GM23338 (cell line): ENCODE data around the gene BECN2. TPM values are rescaled to one million over a fixed set of nuclear protein-coding genes. Genes with fewer than 3 reads are reported as not detected.

Source experiments
- ATAC-seq: fragments of 200-7000 bp; cut with Tn5 transposase; 3 replicates; pipeline ENCODE4 v1.9.1; 2020
- DNase-seq: peaks from one replicate; pipeline ENCODE4 v3.0.0-alpha.2; 2015; ENCODE audit warnings: low spot score
- H2AFZ ChIP-seq: fragments of 200-600 bp; sonication (generic); 2 replicates; pipeline ENCODE4 v1.8.0; 2016; ENCODE audit warnings: antibody characterized with exemption, mild to moderate bottlenecking, moderate library complexity
- H3F3A ChIP-seq: fragments of 200-600 bp; sonication (generic); replicated peaks from 2 replicates; pipeline ENCODE4 v1.8.0; 2017; ENCODE audit warnings: antibody characterized with exemption, mixed run types, low read depth
- H3K27ac ChIP-seq: fragments of 200-600 bp; sonication (generic); 2 replicates; pipeline ENCODE4 v1.6.1; 2016; ENCODE audit warnings: low read depth
- H3K27me3 ChIP-seq: fragments of 200-600 bp; sonication (generic); 2 replicates; pipeline ENCODE4 v1.8.0; 2016; ENCODE audit warnings: mild to moderate bottlenecking, mixed run types, moderate library complexity; ENCODE audit not compliant: insufficient read depth
- H3K36me3 ChIP-seq: fragments of 200-600 bp; sonication (generic); 2 replicates; pipeline ENCODE4 v1.8.0; 2016; ENCODE audit warnings: mild to moderate bottlenecking; ENCODE audit not compliant: insufficient read depth
- H3K4me1 ChIP-seq: fragments of 200-600 bp; sonication (generic); 2 replicates; pipeline ENCODE4 v1.8.0; 2016; ENCODE audit warnings: mild to moderate bottlenecking, moderate library complexity; ENCODE audit not compliant: insufficient read depth
- H3K4me2 ChIP-seq: fragments of 200-600 bp; sonication (generic); 2 replicates; pipeline ENCODE4 v1.7.1; 2017; ENCODE audit warnings: mixed run types
- H3K4me3 ChIP-seq: fragments of 200-600 bp; sonication (generic); 2 replicates; pipeline ENCODE4 v1.6.1; 2016; ENCODE audit warnings: mixed run types
- H3K79me2 ChIP-seq: fragments of 200-600 bp; sonication (generic); replicated peaks from 2 replicates; pipeline ENCODE4 v1.8.0; 2017; ENCODE audit warnings: mild to moderate bottlenecking; ENCODE audit not compliant: insufficient read depth
- H3K9me2 ChIP-seq: fragments of 200-600 bp; sonication (generic); 2 replicates; pipeline ENCODE4 v1.8.0; 2017; ENCODE audit not compliant: insufficient read depth
- H4K20me1 ChIP-seq: fragments of 200-600 bp; sonication (generic); replicated peaks from 2 replicates; pipeline ENCODE4 v1.8.0; 2017; ENCODE audit warnings: mild to moderate bottlenecking; ENCODE audit not compliant: insufficient read depth
- H3K27ac Mint-ChIP-seq: 2 replicates; pipeline ENCODE4 v1.8.0; 2020; ENCODE audit warnings: inconsistent platforms, mild to moderate bottlenecking, moderate library complexity, mixed read lengths
- H3K27me3 Mint-ChIP-seq: 3 replicates; pipeline ENCODE4 v1.8.0; 2022; ENCODE audit warnings: low read depth, mild to moderate bottlenecking, moderate library complexity, mixed read lengths, inconsistent platforms; ENCODE audit not compliant: insufficient read depth, poor library complexity
- H3K36me3 Mint-ChIP-seq: 3 replicates; pipeline ENCODE4 v1.8.0; 2021; ENCODE audit warnings: low read depth, mild to moderate bottlenecking, inconsistent platforms, moderate library complexity, mixed read lengths
- H3K4me1 Mint-ChIP-seq: 3 replicates; pipeline ENCODE4 v1.8.0; 2020; ENCODE audit warnings: mild to moderate bottlenecking, inconsistent platforms, mixed read lengths
- H3K4me3 Mint-ChIP-seq: 3 replicates; pipeline ENCODE4 v1.8.0; 2021; ENCODE audit warnings: moderate library complexity, mild to moderate bottlenecking, inconsistent platforms, mixed read lengths
- H3K9me3 Mint-ChIP-seq: 3 replicates; pipeline ENCODE4 v1.8.0; 2020; ENCODE audit warnings: moderate library complexity, mild to moderate bottlenecking, inconsistent platforms, mixed read lengths
- CREB1 ChIP-seq: fragments of 250-450 bp; sonication (Bioruptor Pico); IDR thresholded peaks from 2 replicates; pipeline ENCODE4 v1.5.0; 2020; ENCODE audit warnings: low read depth, mild to moderate bottlenecking, moderate library complexity
- EZH2 ChIP-seq: fragments of 200-600 bp; sonication (generic); IDR thresholded peaks from one replicate; pipeline ENCODE4 v1.8.0; 2017; ENCODE audit warnings: antibody characterized with exemption, mild to moderate bottlenecking, low read depth; ENCODE audit not compliant: unreplicated experiment
- EZH2phosphoT487 ChIP-seq: fragments of 200-600 bp; sonication (generic); IDR thresholded peaks from one replicate; pipeline ENCODE4 v1.8.1; 2018; ENCODE audit warnings: antibody characterized with exemption; ENCODE audit not compliant: unreplicated experiment
- JUNB ChIP-seq: IDR thresholded peaks from one replicate; pipeline ENCODE4 v1.6.1; 2016; ENCODE audit warnings: antibody characterized with exemption; ENCODE audit not compliant: unreplicated experiment
- NANOG ChIP-seq: IDR thresholded peaks from 2 replicates; pipeline ENCODE4 v1.6.1; 2016; ENCODE audit warnings: antibody characterized with exemption, borderline replicate concordance
- POLR2AphosphoS5 ChIP-seq: IDR thresholded peaks from 2 replicates; pipeline ENCODE4 v1.6.1; 2016; ENCODE audit warnings: antibody characterized with exemption, low read depth
- STAT1 ChIP-seq: IDR thresholded peaks from one replicate; pipeline ENCODE4 v1.6.1; 2016; ENCODE audit warnings: antibody characterized with exemption; ENCODE audit not compliant: unreplicated experiment
- ZNF114 ChIP-seq: fragments of 250-450 bp; sonication (Bioruptor Pico); IDR thresholded peaks from 2 replicates; pipeline ENCODE4 v1.5.0; 2020; ENCODE audit warnings: mild to moderate bottlenecking, moderate library complexity
- ZNF331 ChIP-seq: fragments of 250-450 bp; sonication (Bioruptor Pico); IDR thresholded peaks from 2 replicates; pipeline ENCODE4 v1.5.0; 2020; ENCODE audit warnings: low read depth, mild to moderate bottlenecking, moderate library complexity
- polyA plus RNA-seq: library from polyadenylated mRNA; unstranded; fragments of >200 nt; fragmentation: Nextera tagmentation; extraction: Ambion mirVana; gene quantifications from 2 replicates; pipeline ENCODE4 v1.2.1, GENCODE V29; 2016
- total RNA-seq: library from RNA; depleted of rRNA; stranded (reverse); fragments of >200 nt; shearing (Covaris generic); gene quantifications from 2 replicates; pipeline ENCODE4 v1.2.3, GENCODE V29; 2014
- TF ChIP-seq, protein P1 (sequence below), 2 experiments: fragments of 200-600 bp in 1 of 2; sonication (generic) in 1 of 2; conservative IDR thresholded peaks; 2 replicates each; pipeline versions ENCODE4 v1.5.1 to v1.6.1; 2016 to 2017; ENCODE audit warnings: antibody characterized with exemption in 2 of 2, low read depth in 2 of 2, mild to moderate bottlenecking in 2 of 2, moderate library complexity in 1 of 2
- TF ChIP-seq, protein P2 (sequence below): IDR thresholded peaks from one replicate; pipeline ENCODE4 v1.6.1; 2018; ENCODE audit warnings: antibody characterized with exemption; ENCODE audit not compliant: unreplicated experiment
- TF ChIP-seq, protein P3 (sequence below): fragments of 250-450 bp; sonication (Bioruptor Pico); IDR thresholded peaks from 2 replicates; pipeline ENCODE4 v1.5.0; 2020; ENCODE audit warnings: mild to moderate bottlenecking, moderate library complexity
- TF ChIP-seq, protein P4 (sequence below): IDR thresholded peaks from 2 replicates; pipeline ENCODE4 v1.6.1; 2016; ENCODE audit warnings: antibody characterized with exemption

Gene BECN2
- total and polyA plus RNA-seq, 2 experiments from 2014 or later, result not detected

GRCh38 chr1:241939798-241940197 is 17.8 kb upstream of the BECN2 start:
- Histone ChIP-seq H3K79me2 (no peaks in the 10 kb centered on the region), H3K27me3 (no peaks in the 10 kb centered on the region), H3K4me2 (no peak overlapping the region), H3K4me3 (no peak overlapping the region), H3K9me2 (no peaks in the 10 kb centered on the region), H3K36me3 (no peaks in the 10 kb centered on the region), H2AFZ (no peak overlapping the region), H4K20me1 (no peaks in the 10 kb centered on the region), H3K4me1 (no peaks in the 10 kb centered on the region), H3F3A (no peaks in the 10 kb centered on the region), H3K27ac (no peak overlapping the region)
- no peak for ATAC-seq
- Mint-ChIP-seq H3K27ac (no peak overlapping the region), H3K27me3 (peaks cover under 1% of the 10 kb centered on the region), H3K4me3 (no peak overlapping the region), H3K9me3 (peaks cover 23% of the 10 kb centered on the region), H3K36me3 (no peaks in the 10 kb centered on the region; the same call in 2 of the 3 replicates), H3K4me1 (peaks cover 4% of the 10 kb centered on the region; the same call in 2 of the 3 replicates)
- DNase-seq, result no peak
- TF ChIP-seq JUNB (no peak), EZH2 (no peak), STAT1 (no peak), ZNF331 (CRISPR knock-in tag) (no peak), NANOG (no peak), EZH2phosphoT487 (no peak), ZNF114 (CRISPR knock-in tag) (no peak), POLR2AphosphoS5 (no peak), CREB1 (CRISPR knock-in tag) (no peak)
- TF ChIP-seq, protein P1, sequence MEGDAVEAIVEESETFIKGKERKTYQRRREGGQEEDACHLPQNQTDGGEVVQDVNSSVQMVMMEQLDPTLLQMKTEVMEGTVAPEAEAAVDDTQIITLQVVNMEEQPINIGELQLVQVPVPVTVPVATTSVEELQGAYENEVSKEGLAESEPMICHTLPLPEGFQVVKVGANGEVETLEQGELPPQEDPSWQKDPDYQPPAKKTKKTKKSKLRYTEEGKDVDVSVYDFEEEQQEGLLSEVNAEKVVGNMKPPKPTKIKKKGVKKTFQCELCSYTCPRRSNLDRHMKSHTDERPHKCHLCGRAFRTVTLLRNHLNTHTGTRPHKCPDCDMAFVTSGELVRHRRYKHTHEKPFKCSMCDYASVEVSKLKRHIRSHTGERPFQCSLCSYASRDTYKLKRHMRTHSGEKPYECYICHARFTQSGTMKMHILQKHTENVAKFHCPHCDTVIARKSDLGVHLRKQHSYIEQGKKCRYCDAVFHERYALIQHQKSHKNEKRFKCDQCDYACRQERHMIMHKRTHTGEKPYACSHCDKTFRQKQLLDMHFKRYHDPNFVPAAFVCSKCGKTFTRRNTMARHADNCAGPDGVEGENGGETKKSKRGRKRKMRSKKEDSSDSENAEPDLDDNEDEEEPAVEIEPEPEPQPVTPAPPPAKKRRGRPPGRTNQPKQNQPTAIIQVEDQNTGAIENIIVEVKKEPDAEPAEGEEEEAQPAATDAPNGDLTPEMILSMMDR (conservative IDR thresholded peaks at IDR 0.05; ENCODE audit: low read depth in 2 of 2), result no peak
- TF ChIP-seq, protein P2, sequence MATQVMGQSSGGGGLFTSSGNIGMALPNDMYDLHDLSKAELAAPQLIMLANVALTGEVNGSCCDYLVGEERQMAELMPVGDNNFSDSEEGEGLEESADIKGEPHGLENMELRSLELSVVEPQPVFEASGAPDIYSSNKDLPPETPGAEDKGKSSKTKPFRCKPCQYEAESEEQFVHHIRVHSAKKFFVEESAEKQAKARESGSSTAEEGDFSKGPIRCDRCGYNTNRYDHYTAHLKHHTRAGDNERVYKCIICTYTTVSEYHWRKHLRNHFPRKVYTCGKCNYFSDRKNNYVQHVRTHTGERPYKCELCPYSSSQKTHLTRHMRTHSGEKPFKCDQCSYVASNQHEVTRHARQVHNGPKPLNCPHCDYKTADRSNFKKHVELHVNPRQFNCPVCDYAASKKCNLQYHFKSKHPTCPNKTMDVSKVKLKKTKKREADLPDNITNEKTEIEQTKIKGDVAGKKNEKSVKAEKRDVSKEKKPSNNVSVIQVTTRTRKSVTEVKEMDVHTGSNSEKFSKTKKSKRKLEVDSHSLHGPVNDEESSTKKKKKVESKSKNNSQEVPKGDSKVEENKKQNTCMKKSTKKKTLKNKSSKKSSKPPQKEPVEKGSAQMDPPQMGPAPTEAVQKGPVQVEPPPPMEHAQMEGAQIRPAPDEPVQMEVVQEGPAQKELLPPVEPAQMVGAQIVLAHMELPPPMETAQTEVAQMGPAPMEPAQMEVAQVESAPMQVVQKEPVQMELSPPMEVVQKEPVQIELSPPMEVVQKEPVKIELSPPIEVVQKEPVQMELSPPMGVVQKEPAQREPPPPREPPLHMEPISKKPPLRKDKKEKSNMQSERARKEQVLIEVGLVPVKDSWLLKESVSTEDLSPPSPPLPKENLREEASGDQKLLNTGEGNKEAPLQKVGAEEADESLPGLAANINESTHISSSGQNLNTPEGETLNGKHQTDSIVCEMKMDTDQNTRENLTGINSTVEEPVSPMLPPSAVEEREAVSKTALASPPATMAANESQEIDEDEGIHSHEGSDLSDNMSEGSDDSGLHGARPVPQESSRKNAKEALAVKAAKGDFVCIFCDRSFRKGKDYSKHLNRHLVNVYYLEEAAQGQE, result no peak
- TF ChIP-seq, protein P3, sequence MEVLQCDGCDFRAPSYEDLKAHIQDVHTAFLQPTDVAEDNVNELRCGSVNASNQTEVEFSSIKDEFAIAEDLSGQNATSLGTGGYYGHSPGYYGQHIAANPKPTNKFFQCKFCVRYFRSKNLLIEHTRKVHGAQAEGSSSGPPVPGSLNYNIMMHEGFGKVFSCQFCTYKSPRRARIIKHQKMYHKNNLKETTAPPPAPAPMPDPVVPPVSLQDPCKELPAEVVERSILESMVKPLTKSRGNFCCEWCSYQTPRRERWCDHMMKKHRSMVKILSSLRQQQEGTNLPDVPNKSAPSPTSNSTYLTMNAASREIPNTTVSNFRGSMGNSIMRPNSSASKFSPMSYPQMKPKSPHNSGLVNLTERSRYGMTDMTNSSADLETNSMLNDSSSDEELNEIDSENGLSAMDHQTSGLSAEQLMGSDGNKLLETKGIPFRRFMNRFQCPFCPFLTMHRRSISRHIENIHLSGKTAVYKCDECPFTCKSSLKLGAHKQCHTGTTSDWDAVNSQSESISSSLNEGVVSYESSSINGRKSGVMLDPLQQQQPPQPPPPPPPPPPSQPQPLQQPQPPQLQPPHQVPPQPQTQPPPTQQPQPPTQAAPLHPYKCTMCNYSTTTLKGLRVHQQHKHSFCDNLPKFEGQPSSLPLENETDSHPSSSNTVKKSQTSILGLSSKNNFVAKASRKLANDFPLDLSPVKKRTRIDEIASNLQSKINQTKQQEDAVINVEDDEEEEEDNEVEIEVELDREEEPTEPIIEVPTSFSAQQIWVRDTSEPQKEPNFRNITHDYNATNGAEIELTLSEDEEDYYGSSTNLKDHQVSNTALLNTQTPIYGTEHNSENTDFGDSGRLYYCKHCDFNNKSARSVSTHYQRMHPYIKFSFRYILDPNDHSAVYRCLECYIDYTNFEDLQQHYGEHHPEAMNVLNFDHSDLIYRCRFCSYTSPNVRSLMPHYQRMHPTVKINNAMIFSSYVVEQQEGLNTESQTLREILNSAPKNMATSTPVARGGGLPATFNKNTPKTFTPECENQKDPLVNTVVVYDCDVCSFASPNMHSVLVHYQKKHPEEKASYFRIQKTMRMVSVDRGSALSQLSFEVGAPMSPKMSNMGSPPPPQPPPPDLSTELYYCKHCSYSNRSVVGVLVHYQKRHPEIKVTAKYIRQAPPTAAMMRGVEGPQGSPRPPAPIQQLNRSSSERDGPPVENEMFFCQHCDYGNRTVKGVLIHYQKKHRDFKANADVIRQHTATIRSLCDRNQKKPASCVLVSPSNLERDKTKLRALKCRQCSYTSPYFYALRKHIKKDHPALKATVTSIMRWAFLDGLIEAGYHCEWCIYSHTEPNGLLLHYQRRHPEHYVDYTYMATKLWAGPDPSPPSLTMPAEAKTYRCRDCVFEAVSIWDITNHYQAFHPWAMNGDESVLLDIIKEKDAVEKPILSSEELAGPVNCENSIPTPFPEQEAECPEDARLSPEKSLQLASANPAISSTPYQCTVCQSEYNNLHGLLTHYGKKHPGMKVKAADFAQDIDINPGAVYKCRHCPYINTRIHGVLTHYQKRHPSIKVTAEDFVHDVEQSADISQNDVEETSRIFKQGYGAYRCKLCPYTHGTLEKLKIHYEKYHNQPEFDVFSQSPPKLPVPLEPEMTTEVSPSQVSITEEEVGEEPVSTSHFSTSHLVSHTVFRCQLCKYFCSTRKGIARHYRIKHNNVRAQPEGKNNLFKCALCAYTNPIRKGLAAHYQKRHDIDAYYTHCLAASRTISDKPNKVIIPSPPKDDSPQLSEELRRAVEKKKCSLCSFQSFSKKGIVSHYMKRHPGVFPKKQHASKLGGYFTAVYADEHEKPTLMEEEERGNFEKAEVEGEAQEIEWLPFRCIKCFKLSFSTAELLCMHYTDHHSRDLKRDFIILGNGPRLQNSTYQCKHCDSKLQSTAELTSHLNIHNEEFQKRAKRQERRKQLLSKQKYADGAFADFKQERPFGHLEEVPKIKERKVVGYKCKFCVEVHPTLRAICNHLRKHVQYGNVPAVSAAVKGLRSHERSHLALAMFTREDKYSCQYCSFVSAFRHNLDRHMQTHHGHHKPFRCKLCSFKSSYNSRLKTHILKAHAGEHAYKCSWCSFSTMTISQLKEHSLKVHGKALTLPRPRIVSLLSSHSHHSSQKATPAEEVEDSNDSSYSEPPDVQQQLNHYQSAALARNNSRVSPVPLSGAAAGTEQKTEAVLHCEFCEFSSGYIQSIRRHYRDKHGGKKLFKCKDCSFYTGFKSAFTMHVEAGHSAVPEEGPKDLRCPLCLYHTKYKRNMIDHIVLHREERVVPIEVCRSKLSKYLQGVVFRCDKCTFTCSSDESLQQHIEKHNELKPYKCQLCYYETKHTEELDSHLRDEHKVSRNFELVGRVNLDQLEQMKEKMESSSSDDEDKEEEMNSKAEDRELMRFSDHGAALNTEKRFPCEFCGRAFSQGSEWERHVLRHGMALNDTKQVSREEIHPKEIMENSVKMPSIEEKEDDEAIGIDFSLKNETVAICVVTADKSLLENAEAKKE (CRISPR knock-in tag), result no peak
- TF ChIP-seq, protein P4, sequence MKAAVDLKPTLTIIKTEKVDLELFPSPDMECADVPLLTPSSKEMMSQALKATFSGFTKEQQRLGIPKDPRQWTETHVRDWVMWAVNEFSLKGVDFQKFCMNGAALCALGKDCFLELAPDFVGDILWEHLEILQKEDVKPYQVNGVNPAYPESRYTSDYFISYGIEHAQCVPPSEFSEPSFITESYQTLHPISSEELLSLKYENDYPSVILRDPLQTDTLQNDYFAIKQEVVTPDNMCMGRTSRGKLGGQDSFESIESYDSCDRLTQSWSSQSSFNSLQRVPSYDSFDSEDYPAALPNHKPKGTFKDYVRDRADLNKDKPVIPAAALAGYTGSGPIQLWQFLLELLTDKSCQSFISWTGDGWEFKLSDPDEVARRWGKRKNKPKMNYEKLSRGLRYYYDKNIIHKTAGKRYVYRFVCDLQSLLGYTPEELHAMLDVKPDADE, result no peak
